Hepatic stellate cell (primary cell): ENCODE measurements around the gene ARID5B.

Experiments used
- DNase-seq: peaks from one replicate; pipeline ENCODE4 v3.0.0; 2011; ENCODE audit warnings: low spot score

The ARID5B gene

DNA sequence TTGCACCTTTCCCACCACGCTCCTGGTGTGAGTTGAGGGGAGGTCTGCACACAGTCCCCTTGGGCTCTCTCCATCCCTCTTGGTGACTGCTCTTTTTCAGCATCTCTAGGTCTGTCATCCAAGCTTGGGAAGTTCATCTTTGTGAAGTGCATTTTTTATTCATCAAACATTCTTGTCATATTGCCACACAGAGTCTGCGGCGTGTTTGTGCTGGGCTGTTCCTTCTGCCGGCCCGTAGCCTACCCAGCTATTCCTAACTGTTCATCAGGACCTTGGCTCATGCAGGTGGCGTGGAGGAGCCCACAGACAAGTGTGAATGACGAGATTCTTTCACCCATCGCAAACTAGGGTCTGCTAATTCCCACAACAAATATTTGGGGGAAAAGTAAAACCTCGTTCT lies 202.4 kb downstream of the ARID5B start:
- no peak for DNase-seq

DNA sequence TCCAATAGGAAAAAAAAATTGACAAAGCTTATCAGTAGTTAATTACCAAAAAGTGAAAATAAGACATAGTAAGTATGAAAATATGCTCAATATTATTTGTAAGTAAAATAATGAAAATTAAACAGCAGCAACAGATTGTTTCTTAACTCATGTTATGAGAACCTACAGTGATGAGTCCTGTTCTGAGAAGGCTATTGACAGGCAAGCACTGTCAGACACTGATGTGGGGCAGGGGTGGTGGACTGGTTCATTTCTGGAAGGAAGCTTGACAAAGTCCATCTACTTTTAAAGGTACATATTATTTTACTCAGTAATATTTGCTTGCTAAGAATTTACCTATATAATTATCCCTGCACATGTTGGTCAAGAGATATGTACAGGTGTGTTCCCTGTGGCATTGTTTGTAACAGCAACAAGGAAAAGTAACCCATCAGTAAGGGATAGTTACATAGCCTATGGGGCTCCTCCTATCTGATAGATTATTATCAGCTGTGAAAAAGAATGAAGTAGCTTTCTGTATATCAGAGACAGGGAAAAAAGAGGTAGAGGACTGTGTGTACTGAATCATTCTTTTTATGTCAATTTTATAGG lies 205.5 kb downstream of the ARID5B start:
- DNase-seq = no peak

DNA sequence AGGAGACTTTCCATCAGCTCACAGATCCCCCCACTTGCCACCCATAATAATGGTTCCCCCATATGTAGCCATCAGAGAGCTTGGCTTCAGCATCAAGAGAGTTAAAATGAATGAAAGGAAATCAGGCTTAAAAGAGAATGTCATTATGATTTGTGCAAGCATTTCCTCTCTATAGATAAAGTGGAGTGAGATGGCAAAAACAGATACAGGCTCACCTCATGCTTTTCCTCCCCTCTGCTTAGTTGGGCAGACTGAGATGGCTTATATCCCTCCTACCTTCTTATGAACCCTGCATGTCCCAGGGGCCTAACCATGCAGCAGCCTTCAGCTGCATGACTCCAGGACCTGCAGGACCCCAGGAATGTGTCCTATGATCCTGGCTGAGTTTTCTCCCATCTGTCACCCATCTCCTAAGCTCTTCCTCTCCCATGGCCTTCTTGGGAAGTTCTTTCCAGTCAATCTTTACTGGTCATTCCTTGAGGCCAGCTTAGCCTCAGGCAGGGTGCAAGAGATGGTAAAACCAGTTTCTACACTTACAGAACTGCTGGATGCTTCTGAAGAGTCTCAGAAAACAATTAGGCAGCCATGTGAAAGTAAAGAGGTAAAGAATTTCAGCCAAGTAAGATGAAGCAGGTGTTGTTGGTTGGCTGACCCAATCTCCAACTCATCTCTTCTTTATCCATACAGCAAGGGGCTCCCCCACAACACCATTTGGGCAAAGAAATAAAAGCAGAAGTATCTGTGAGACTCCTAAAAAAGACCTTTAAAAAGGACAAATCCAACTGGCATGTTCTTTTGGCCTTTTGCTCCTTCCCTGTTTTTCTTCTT lies 207.5 kb downstream of the ARID5B start:
- no peak for DNase-seq

DNA sequence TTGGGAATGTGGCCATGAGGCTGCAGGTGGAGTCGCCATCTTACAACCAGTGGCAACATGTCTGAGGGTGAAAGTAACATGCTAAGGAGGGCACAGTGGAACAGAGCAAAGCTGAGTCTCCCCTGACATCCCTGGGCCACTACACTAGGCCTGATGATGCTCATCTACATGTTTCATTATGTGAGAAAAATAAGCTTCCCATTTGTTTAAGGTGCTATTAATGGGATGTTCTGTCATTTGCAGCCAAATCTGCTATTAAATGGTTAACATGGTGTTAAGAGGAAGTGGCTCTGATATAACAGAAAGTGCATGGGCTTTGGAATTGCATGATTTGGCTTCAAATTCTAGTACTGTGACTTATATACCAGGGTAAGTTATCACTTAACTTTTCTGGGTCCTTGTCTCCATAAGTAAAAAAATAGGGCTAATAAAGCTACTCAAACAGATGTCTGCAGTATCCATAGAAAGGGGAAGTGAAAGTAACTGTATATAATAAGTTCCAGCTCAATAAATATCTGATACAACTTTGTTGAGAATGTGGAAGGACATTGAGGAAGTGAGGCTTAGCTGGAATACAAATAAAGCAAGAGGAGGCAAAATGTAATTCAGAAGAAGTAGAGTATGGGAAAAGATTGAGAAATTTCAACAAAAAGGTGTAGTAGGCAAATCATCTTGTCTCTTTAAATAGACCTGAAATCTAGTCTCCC lies 208.2 kb downstream of the ARID5B start:
- DNase-seq = no peak

DNA sequence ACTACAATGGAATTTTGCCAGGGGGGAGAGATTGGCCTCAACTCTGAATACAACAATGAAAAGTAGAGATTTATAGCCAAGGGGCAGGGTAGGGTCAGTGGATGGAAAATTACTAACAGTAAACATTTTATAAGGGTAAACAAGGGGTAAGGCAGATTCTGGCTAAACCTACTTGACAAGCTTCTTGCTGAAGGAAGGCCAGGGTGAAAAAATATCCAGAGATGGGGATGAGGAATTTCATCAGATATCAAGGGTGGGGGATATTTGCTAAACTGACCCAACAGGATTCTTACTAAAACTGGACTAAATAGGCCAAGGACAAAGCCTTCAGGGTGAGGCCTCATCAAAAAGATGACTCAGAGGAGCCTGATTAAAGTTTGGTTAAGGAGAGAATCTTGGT lies 210.8 kb downstream of the ARID5B start:
- no peak for DNase-seq

DNA sequence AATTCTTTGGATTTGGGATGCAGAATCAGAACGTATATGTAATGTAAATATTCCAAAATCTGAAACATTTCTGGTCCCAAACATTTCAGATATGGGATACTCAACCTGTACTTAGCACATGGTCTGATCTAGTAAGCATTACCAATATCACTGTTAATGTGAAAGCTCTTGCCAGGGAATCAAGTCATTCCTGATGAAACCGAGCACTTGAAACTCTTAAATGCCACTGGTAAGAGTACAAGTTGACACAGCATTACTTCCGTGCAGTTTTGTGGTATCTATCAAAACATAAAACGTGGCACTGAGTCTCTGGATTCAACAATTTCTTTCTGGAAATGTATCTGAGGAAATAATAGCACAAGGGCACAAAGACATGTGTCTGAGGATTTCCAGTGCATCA lies 211.5 kb downstream of the ARID5B start:
- no peak for DNase-seq

DNA sequence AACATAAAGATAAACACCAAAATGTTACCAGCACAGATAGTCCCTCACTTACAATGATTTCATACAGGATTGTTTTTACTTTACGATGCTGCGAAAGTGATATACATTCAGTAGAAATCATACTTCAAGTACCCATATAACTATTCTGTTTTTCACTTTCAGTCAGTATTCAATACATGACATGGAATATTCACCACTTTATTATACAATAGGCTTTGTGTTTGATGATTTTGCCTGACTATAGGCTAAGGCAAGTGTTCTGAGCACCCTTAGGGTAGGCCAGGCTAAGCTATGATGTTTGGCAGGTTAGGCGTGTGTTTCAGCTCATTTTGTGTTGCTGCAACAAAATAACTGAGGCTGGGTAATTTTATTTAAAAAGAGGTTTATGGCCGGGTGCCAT lies 212.2 kb downstream of the ARID5B start:
- DNase-seq = no peak

DNA sequence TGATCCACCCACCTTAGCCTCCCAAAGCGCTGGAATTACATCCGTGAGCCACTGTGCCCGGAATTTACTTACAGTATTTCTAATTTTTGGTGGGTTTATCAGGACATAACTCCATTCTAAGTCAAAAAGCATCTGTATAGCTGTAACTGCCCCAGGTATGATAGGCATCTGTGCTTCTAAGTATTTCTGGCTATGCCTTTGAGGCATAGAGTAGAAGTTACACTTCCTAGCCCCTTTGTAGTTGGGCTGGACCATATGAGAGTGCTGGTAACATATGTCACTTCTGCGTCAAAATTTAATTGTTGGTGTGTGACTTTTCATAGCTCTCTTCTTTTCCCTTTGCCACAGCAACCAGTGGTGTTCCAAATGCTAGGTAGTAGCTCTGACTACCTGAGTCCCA lies 213.8 kb downstream of the ARID5B start:
- DNase-seq = no peak

DNA sequence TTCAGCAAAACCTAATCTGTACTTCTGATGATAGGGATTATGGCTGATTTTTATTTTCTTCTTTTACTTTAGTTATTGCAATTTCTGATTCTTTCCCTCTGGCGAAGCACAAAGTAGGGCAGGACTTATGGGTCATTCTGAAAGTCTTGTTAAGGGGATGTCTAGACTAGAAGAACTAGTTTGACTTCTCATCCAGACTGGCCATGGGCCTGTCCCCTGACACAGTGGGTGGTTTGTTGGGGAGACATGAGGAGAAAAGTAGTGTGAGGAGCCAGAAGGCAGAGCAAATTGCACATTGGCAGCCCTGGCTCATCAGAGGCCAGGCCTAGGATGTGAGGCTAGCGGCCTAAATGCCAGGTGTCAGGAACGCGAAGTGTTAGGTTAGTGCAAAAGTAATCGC lies 214.3 kb downstream of the ARID5B start:
- no peak for DNase-seq

DNA sequence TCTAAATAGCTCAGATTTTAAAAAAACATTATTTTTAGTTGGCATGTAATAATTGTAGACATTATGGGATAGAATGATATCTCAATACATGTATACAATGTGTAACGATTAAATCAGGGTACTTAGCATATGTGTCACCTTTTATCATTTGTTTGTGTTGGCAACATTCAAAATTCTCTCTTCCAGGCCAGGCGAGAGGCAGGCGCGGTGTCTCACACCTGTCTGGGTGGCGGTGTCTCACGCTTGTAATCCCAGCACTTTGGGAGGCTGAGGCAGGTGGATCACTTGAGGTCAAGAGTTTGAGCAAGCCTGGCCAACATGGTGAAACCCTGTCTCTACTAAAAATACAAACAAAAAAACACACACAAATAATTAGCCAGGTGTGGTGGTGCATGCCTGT lies 215.4 kb downstream of the ARID5B start:
- DNase-seq = no peak

DNA sequence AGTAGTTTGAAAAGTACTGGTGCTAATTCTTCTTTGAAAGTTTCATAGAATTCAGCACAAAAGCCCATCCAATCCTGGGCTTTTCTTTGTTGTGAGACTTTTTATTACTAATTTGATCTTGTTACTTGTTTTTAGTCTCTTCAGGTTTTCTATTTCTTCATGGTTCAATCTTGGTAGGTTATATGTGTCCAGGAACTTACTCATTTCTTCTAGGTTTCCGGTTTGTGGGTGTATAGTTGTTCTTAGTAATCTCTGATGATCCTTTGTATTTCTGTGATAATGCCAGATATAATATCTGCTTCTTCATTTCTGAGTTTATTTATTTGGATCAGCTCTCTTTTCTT lies 219.7 kb downstream of the ARID5B start:
- DNase-seq = no peak

DNA sequence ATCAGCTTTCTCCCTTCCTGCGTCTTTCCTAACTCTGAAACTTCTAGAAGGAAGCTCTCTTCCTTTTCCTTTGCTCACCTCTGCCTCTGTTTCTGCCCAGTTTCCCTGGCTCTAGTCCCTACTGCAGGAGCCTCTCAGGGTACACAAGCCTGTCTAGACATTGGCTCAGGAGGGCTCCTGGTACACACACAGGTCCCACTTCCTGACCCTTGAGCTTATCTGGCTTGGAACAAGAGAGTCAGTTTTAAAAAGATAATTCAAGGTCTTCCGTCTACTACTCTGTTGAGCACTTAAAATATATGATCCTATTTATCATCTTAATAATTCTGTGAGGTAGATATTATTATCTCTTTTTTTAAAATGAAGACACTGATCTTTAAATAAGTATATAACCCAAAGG lies 226.5 kb downstream of the ARID5B start:
- DNase-seq = no peak

DNA sequence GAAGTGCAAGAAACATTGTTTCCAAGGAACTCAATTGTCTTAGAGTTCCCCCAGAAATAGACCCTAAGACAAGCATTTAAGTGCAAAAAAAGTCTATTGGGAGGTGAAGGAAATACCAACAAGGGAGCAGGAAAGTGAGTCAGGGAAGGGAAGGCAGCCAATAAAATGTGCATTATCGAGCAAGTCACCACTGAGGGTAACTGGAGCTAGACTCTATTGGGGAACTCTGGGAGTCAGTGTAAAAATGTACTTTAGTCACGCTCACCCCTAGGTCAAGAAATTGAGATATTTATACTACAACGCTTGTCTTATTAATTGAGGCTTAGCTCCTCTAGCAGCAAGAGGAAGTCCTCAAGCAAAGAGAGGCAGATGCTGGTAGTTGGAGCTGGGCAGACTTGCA lies 229.4 kb downstream of the ARID5B start:
- peak; percentile 60 for DNase-seq

DNA sequence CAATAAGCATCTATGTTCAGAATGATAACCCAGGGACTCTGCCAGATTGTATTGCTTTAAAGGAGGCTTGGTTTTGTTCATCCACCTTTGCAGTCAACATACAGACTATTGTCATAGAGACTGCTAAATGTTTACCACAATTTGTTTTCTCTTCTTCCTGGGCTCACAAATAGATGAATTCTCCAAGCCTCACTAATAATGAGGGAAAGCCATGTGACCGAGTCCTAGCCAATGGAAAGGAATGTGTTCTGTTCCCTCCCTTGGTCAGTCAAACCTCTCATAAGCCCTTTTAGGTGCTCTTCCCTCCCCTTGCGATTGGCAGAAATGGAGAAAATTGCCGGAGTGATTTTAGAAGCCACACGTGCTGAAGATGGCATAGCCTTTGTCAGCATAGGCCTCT lies 230.2 kb downstream of the ARID5B start:
- no peak for DNase-seq

DNA sequence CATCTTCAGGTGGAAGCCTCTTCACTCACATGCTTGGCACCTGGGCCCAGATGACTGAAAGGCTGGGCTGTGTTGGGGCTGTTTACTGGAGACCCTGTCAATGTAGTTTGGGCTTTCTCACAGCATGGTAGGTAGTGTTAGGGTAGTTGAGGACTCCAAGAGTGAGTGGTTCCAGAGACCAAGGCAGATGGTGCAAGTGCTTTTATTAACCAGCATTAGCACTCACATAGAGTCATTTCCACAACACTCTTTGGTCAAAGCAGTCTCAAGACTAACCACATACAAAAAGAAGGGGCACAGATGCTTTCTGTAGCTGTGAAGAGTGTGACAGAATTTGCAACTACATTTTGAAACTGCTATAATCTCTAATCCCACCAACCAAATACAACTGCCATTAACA lies 232.1 kb downstream of the ARID5B start:
- no peak for DNase-seq

DNA sequence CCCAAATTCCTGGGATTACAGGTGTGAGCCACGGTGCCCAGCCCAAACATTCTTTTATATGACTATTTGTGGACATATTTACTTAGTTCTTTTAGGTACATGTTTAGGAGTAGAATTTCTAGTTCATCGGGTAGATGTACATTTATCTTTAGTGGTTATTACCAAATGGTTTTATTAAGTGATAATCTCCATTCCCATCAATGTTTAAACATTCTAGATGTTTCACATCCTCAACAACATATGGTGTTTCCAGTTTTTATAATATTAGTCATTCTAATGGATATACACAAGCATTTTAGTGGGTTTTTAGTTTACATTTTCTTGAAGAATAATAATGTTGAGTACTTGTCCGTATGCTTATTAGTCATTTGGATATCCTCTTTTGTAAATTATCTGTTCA lies 235.4 kb downstream of the ARID5B start:
- DNase-seq = no peak
